Endothelial cell (in vitro differentiated cells): ENCODE data around the gene IL20. TPM values are rescaled to one million over a fixed set of nuclear protein-coding genes. Genes with fewer than 3 reads are reported as not detected.

Experiments
- DNase-seq: peaks from one replicate; pipeline ENCODE4 v3.0.0; 2021; ENCODE audit warnings: low spot score
- H3K27ac Mint-ChIP-seq: one replicate; pipeline ENCODE4 v1.8.0; 2021; ENCODE audit warnings: mixed read lengths, inconsistent platforms; ENCODE audit not compliant: unreplicated experiment
- H3K27me3 Mint-ChIP-seq: one replicate; pipeline ENCODE4 v1.8.0; 2021; ENCODE audit warnings: mild to moderate bottlenecking, moderate library complexity, mixed read lengths, inconsistent platforms; ENCODE audit not compliant: unreplicated experiment
- H3K36me3 Mint-ChIP-seq: one replicate; pipeline ENCODE4 v1.8.0; 2021; ENCODE audit warnings: mild to moderate bottlenecking, low read depth, mixed read lengths, inconsistent platforms; ENCODE audit not compliant: unreplicated experiment
- H3K4me1 Mint-ChIP-seq: one replicate; pipeline ENCODE4 v1.8.0; 2021; ENCODE audit warnings: mild to moderate bottlenecking, mixed read lengths, inconsistent platforms; ENCODE audit not compliant: unreplicated experiment
- H3K4me3 Mint-ChIP-seq: one replicate; pipeline ENCODE4 v1.8.0; 2021; ENCODE audit warnings: mild to moderate bottlenecking, mixed read lengths, inconsistent platforms; ENCODE audit not compliant: unreplicated experiment
- H3K9me3 Mint-ChIP-seq: one replicate; pipeline ENCODE4 v1.8.0; 2021; ENCODE audit warnings: mixed read lengths, inconsistent platforms; ENCODE audit not compliant: unreplicated experiment
- CTCF ChIP-seq: fragments of 200-600 bp; sonication (generic); IDR thresholded peaks from one replicate; pipeline ENCODE4 v1.5.0; 2021; ENCODE audit warnings: antibody characterized with exemption; ENCODE audit not compliant: unreplicated experiment
- total RNA-seq: library from RNA; stranded (reverse); fragmentation: NEBNext Ultra II Directional; extraction: Animal tissue kit (Norgen Biotek cat#: 25700); gene quantifications from one replicate; pipeline ENCODE4 v1.2.1, GENCODE V29; 2021; ENCODE audit not compliant: unreplicated experiment

The IL20 gene
- total RNA-seq, 1 donor from 2014 or later, result not detected

- Mint-ChIP-seq H3K27ac (peak overlapping the region; percentile 7), H3K4me3 (no peak overlapping the region), H3K27me3 (peaks cover 6% of the 10 kb centered on the region), H3K9me3 (no peaks in the 10 kb centered on the region), H3K4me1 (peaks cover 25% of the 10 kb centered on the region), H3K36me3 (peaks cover 3% of the 10 kb centered on the region)
- no peak for TF ChIP-seq CTCF
- no peak for DNase-seq
Measured at GRCh38 chr1:206908038-206908437, 42.6 kb downstream of the IL20 start.

- TF ChIP-seq CTCF, result no peak
- Mint-ChIP-seq H3K36me3 (peaks cover under 1% of the 10 kb centered on the region), H3K4me3 (peak overlapping the region; percentile 82), H3K9me3 (no peaks in the 10 kb centered on the region), H3K27me3 (peaks cover 9% of the 10 kb centered on the region), H3K4me1 (peaks cover 25% of the 10 kb centered on the region), H3K27ac (no peak overlapping the region)
- DNase-seq, result peak; percentile 57
Measured at GRCh38 chr1:206909161-206909882, 43.9 kb downstream of the IL20 start.

- Mint-ChIP-seq H3K9me3 (no peaks in the 10 kb centered on the region), H3K27ac (peak overlapping the region; percentile 22), H3K4me3 (peak overlapping the region; percentile 68), H3K36me3 (no peaks in the 10 kb centered on the region), H3K4me1 (peaks cover 20% of the 10 kb centered on the region), H3K27me3 (peaks cover 13% of the 10 kb centered on the region)
- DNase-seq, result peak; percentile 8
- no peak for TF ChIP-seq CTCF
Measured at GRCh38 chr1:206909883-206910318, 44.5 kb downstream of the IL20 start.

GRCh38 chr1:206911064-206911663, 45.7 kb downstream of the IL20 start:
- Mint-ChIP-seq H3K4me1 (peaks cover 13% of the 10 kb centered on the region), H3K27me3 (peaks cover 9% of the 10 kb centered on the region), H3K27ac (no peak overlapping the region), H3K36me3 (no peaks in the 10 kb centered on the region), H3K4me3 (no peak overlapping the region), H3K9me3 (no peaks in the 10 kb centered on the region)
- peak; percentile 94 for TF ChIP-seq CTCF
- peak; percentile 30 for DNase-seq

GRCh38 chr1:206912445-206913095, 47.1 kb downstream of the IL20 start:
- peak; percentile 90 for TF ChIP-seq CTCF
- peak; percentile 67 for DNase-seq
- H3K27ac Mint-ChIP-seq, result no peak overlapping the region
- H3K27me3 Mint-ChIP-seq, result peaks cover 9% of the 10 kb centered on the region
- no peaks in the 10 kb centered on the region for H3K9me3 Mint-ChIP-seq
- H3K36me3 Mint-ChIP-seq, result no peaks in the 10 kb centered on the region
- no peak overlapping the region for H3K4me3 Mint-ChIP-seq
- H3K4me1 Mint-ChIP-seq, result peaks cover 9% of the 10 kb centered on the region
